Activated CD4-positive, alpha-beta T cell treated with anti-CD3 and anti-CD28 coated beads, Interleukin-2, Interleukin-6, amounts not matched to agents 100 ng/mL and 50 ng/mL, durations not matched to agents 16 hours and 8 hours (primary cell): Measurements from ENCODE around the gene GIMAP5.

Experiments used
- DNase-seq: peaks from one replicate; pipeline ENCODE4 v3.0.0-alpha.2; 2020

The GIMAP5 gene

GRCh38 chr7:150737265-150738055 is at the start of gene GIMAP5:
TSS of gene GIMAP5 (plus strand) at chr7:150737418. CDS start at chr7:150740885, 3,467 bp downstream.
- peak; percentile 66 for DNase-seq

GRCh38 chr7:150688630-150689029 is 48.6 kb upstream of the GIMAP5 start:
- DNase-seq, result no peak

- DNase-seq, result no peak
These were observed 41.6 kb upstream of the GIMAP5 start for GRCh38 chr7:150695654-150696053.

GRCh38 chr7:150703209-150703608 is 34.0 kb upstream of the GIMAP5 start:
- no peak for DNase-seq

- peak; percentile 16 for DNase-seq
These were observed 21.9 kb upstream of the GIMAP5 start for GRCh38 chr7:150715293-150715692.

GRCh38 chr7:150715738-150716137 is 21.5 kb upstream of the GIMAP5 start:
- no peak for DNase-seq

GRCh38 chr7:150716368-150716767 is 20.9 kb upstream of the GIMAP5 start, which contains the start of gene GIMAP1:
TSS of gene GIMAP1 (plus strand) at chr7:150716613. CDS start at chr7:150719048, 2,435 bp downstream.
- peak; percentile 75 for DNase-seq

GRCh38 chr7:150716939-150717338 is 20.3 kb upstream of the GIMAP5 start:
- no peak for DNase-seq

- DNase-seq, result no peak
These were observed 19.3 kb upstream of the GIMAP5 start for GRCh38 chr7:150717814-150718420.

- DNase-seq, result no peak
These were observed 17.8 kb upstream of the GIMAP5 start for GRCh38 chr7:150719436-150719835.

GRCh38 chr7:150719960-150720891 is 17.0 kb upstream of the GIMAP5 start:
- DNase-seq, result no peak

- no peak for DNase-seq
These were observed 15.2 kb upstream of the GIMAP5 start for GRCh38 chr7:150721970-150722373.

GRCh38 chr7:150722431-150722931 is 14.7 kb upstream of the GIMAP5 start:
- DNase-seq, result no peak

- DNase-seq, result no peak
These were observed 13.8 kb upstream of the GIMAP5 start for GRCh38 chr7:150723467-150723866.

- DNase-seq, result no peak
These were observed 9.8 kb upstream of the GIMAP5 start for GRCh38 chr7:150727381-150727780.

GRCh38 chr7:150728011-150728410 is 9.2 kb upstream of the GIMAP5 start:
- DNase-seq, result no peak

- DNase-seq, result no peak
These were observed 8.6 kb upstream of the GIMAP5 start for GRCh38 chr7:150728609-150729008.

- peak; percentile 52 for DNase-seq
These were observed 5.3 kb upstream of the GIMAP5 start for GRCh38 chr7:150731916-150732315.

GRCh38 chr7:150732786-150733481 is 4.3 kb upstream of the GIMAP5 start:
- peak; percentile 52 for DNase-seq

GRCh38 chr7:150733482-150734095 is 3.6 kb upstream of the GIMAP5 start:
- DNase-seq, result peak; percentile 60

GRCh38 chr7:150734254-150734653 is 3.0 kb upstream of the GIMAP5 start:
- peak; percentile 71 for DNase-seq
